Measurements from ENCODE around the gene ZNF615. TPM values are rescaled to one million over a fixed set of nuclear protein-coding genes. Genes with fewer than 3 reads are reported as not detected.
"Not testable (repeated sequence)": the region's sequence is repeated elsewhere in the genome, so short reads cannot be mapped to it uniquely, and the experiment has no call there.

ZNF615 gene
- total RNA-seq, 1 donor from 2014 or later: 7.3 TPM

GRCh38 chr19:51980926-51981325 lies 27.1 kb downstream of the ZNF615 start:
- DNase-seq (ENCODE audit: low read depth, low spot score): not testable (repeated sequence)

GRCh38 chr19:51980116-51980736 lies 27.8 kb downstream of the ZNF615 start:
- DNase-seq (ENCODE audit: low read depth, low spot score): no peak

GRCh38 chr19:51978882-51979281 lies 29.1 kb downstream of the ZNF615 start:
- no peak for DNase-seq (ENCODE audit: low read depth, low spot score)

GRCh38 chr19:51977346-51977745 lies 30.7 kb downstream of the ZNF615 start:
- DNase-seq (ENCODE audit: low read depth, low spot score): no peak

GRCh38 chr19:51976852-51977251 lies 31.2 kb downstream of the ZNF615 start:
- no peak for DNase-seq (ENCODE audit: low read depth, low spot score)

GRCh38 chr19:51975787-51976186 lies 32.2 kb downstream of the ZNF615 start:
- DNase-seq (ENCODE audit: low read depth, low spot score): not testable (repeated sequence)

- no peak for DNase-seq (ENCODE audit: low read depth, low spot score)
Measured at GRCh38 chr19:51971624-51972023, 36.4 kb downstream of the ZNF615 start.

- no peak for DNase-seq (ENCODE audit: low read depth, low spot score)
Measured at GRCh38 chr19:51970718-51971117, 37.3 kb downstream of the ZNF615 start.

- DNase-seq (ENCODE audit: low read depth, low spot score): no peak
Measured at GRCh38 chr19:51965583-51965982, 42.4 kb downstream of the ZNF615 start.

GRCh38 chr19:51960621-51961233 lies 47.3 kb downstream of the ZNF615 start:
- DNase-seq (ENCODE audit: low read depth, low spot score): not testable (repeated sequence)

- no peak for DNase-seq (ENCODE audit: low read depth, low spot score)
Measured at GRCh38 chr19:51959791-51960190, 48.2 kb downstream of the ZNF615 start.

- DNase-seq (ENCODE audit: low read depth, low spot score): not testable (repeated sequence)
Measured at GRCh38 chr19:51957846-51958245, 50.2 kb downstream of the ZNF615 start.

- no peak for DNase-seq (ENCODE audit: low read depth, low spot score)
Measured at GRCh38 chr19:51948975-51949374, 59.0 kb downstream of the ZNF615 start.

GRCh38 chr19:51946602-51947001 lies 61.4 kb downstream of the ZNF615 start:
- DNase-seq (ENCODE audit: low read depth, low spot score): no peak

- no peak for DNase-seq (ENCODE audit: low read depth, low spot score)
Measured at GRCh38 chr19:51944798-51945552, 63.0 kb downstream of the ZNF615 start.

Other genes starting within 250 kb of the ZNF615 start
- gene FPR2, start 247.0 kb downstream of the ZNF615 start, total RNA-seq: not detected in 2 replicates
- gene FPR3, start 213.1 kb downstream of the ZNF615 start, total RNA-seq: not detected in 2 replicates
- 3.1 and 3.6 TPM in 2 replicates for gene ZNF577, start 120.3 kb downstream of the ZNF615 start, total RNA-seq
- 9.5 and 10.9 TPM in 2 replicates for gene ZNF649, start 103.2 kb downstream of the ZNF615 start, total RNA-seq
- 6.4 and 11.1 TPM in 2 replicates for gene ZNF613, start 80.7 kb downstream of the ZNF615 start, total RNA-seq
- gene ZNF350, start 21.4 kb downstream of the ZNF615 start, total RNA-seq: 8.5 and 10.6 TPM in 2 replicates
- gene ZNF614, start 20.2 kb upstream of the ZNF615 start, total RNA-seq: 10.5 and 11.8 TPM in 2 replicates
- 4.6 and 7.2 TPM in 2 replicates for gene ZNF432, start 40.6 kb upstream of the ZNF615 start, total RNA-seq
- gene ZNF841, start 87.6 kb upstream of the ZNF615 start, total RNA-seq: 11.3 and 16.4 TPM in 2 replicates
- 6.1 and 9.8 TPM in 2 replicates for gene ZNF616, start 131.7 kb upstream of the ZNF615 start, total RNA-seq
- gene ZNF836, start 163.4 kb upstream of the ZNF615 start, total RNA-seq: 5.3 and 6.8 TPM in 2 replicates
- gene PPP2R1A, start 181.8 kb upstream of the ZNF615 start, total RNA-seq: 116 and 221 TPM in 2 replicates

All from pulmonary artery endothelial cell (primary cell).